IMR-90 (cell line): ENCODE results near the gene FAU. TPM values are rescaled to one million over a fixed set of nuclear protein-coding genes. Genes with fewer than 3 reads are reported as not detected.

ENCODE experiments used
- ATAC-seq: fragments of 200-7000 bp; cut with Tn5 transposase; 2 replicates; pipeline ENCODE4 v1.9.1; 2020; ENCODE audit warnings: low read depth, mild to moderate bottlenecking, moderate library complexity
- BruUV-seq: library from RNA; stranded (reverse); fragments of 400-500 nt; replicated peaks from 2 replicates; lab custom pipeline; 2021; lab: Mats Ljungman, UMichigan
- CTCF ChIA-PET: fragments of 300-600 bp; formaldehyde crosslinking; extraction: SDS; loops from one replicate; lab custom pipeline; 2021; ENCODE audit warnings: antibody characterized with exemption; lab: Yijun Ruan, JAX
- POLR2A ChIA-PET: fragments of 300-600 bp; sonication (Branson Sonifier 250); formaldehyde crosslinking; loops from one replicate; lab custom pipeline; 2022; ENCODE audit warnings: antibody characterized with exemption; ENCODE audit not compliant: unreplicated experiment; lab: Charles Lee
- DNase-seq: peaks from one replicate; pipeline ENCODE4 v3.0.0; 2013
- H2AFZ ChIP-seq: replicated peaks from 2 replicates; pipeline ENCODE3; 2013; ENCODE audit warnings: low read length, mild to moderate bottlenecking; ENCODE audit not compliant: poor library complexity
- H2AK5ac ChIP-seq: 2 replicates; pipeline ENCODE4 v1.6.1; 2013; ENCODE audit warnings: low read depth, low read length, inconsistent platforms
- H2AK9ac ChIP-seq: replicated peaks from 2 replicates; pipeline ENCODE3; 2013; ENCODE audit warnings: mild to moderate bottlenecking, low read depth, low read length, moderate library complexity; ENCODE audit not compliant: poor library complexity
- H2BK120ac ChIP-seq: 2 replicates; pipeline ENCODE4 v1.6.1; 2013; ENCODE audit warnings: low read depth, low read length, inconsistent platforms
- H2BK15ac ChIP-seq: 3 replicates; pipeline ENCODE4 v1.6.1; 2013; ENCODE audit warnings: low read depth, low read length, inconsistent platforms
- H2BK20ac ChIP-seq: 2 replicates; pipeline ENCODE4 v1.6.1; 2013; ENCODE audit warnings: low read depth, mild to moderate bottlenecking, inconsistent platforms, low read length, moderate library complexity
- H2BK5ac ChIP-seq: 2 replicates; pipeline ENCODE4 v1.6.1; 2013; ENCODE audit warnings: mild to moderate bottlenecking, low read depth, low read length, inconsistent platforms; ENCODE audit not compliant: poor library complexity, severe bottlenecking
- H3K14ac ChIP-seq: replicated peaks from 2 replicates; pipeline ENCODE4 v1.6.1; 2013; ENCODE audit warnings: low read depth, low read length, inconsistent platforms
- H3K18ac ChIP-seq: 2 replicates; pipeline ENCODE4 v1.6.1; 2013; ENCODE audit warnings: low read depth, low read length, control low read depth
- H3K23ac ChIP-seq: 2 replicates; pipeline ENCODE4 v1.6.1; 2013; ENCODE audit warnings: low read depth, low read length, inconsistent platforms
- H3K27ac ChIP-seq: 2 replicates; pipeline ENCODE4 v1.5.1; 2013; ENCODE audit warnings: mild to moderate bottlenecking, control low read depth, low read length; ENCODE audit not compliant: insufficient read depth
- H3K27me3 ChIP-seq: 2 replicates; pipeline ENCODE4 v1.6.1; 2013; ENCODE audit warnings: low read length; ENCODE audit not compliant: control insufficient read depth, insufficient read depth
- H3K36me3 ChIP-seq: 2 replicates; pipeline ENCODE4 v1.6.1; 2013; ENCODE audit warnings: low read length, mixed read lengths; ENCODE audit not compliant: control insufficient read depth, insufficient read depth
- H3K4ac ChIP-seq: 2 replicates; pipeline ENCODE4 v1.6.1; 2013; ENCODE audit warnings: low read depth, low read length, inconsistent platforms
- H3K4me1 ChIP-seq: 2 replicates; pipeline ENCODE4 v1.6.1; 2013; ENCODE audit warnings: low read length, mixed read lengths; ENCODE audit not compliant: control insufficient read depth, insufficient read depth
- H3K4me2 ChIP-seq: 2 replicates; pipeline ENCODE4 v1.6.1; 2013; ENCODE audit warnings: low read depth, mild to moderate bottlenecking, control low read depth, low read length, moderate library complexity
- H3K4me3 ChIP-seq: 2 replicates; pipeline ENCODE4 v1.5.1; 2013; ENCODE audit warnings: low read depth, mild to moderate bottlenecking, control low read depth, low read length, moderate library complexity; ENCODE audit not compliant: insufficient read depth
- H3K56ac ChIP-seq: 2 replicates; pipeline ENCODE4 v1.6.1; 2013; ENCODE audit warnings: low read length, inconsistent platforms; ENCODE audit not compliant: insufficient read depth; ENCODE audit errors: extremely low read depth
- H3K79me1 ChIP-seq, 2 experiments: 2 replicates each; pipeline ENCODE4 v1.6.1; 2013; ENCODE audit warnings: low read length in 2 of 2, inconsistent platforms in 1 of 2, low read depth in 1 of 2
- H3K9ac ChIP-seq: 2 replicates; pipeline ENCODE4 v1.6.1; 2013; ENCODE audit warnings: low read depth, low read length, control low read depth
- H3K9me1 ChIP-seq: 2 replicates; pipeline ENCODE4 v1.6.1; 2013; ENCODE audit warnings: low read length, inconsistent platforms; ENCODE audit not compliant: insufficient read depth
- H3K9me3 ChIP-seq: 2 replicates; pipeline ENCODE4 v1.6.1; 2013; ENCODE audit warnings: low read length; ENCODE audit not compliant: control insufficient read depth, insufficient read depth
- H4K20me1 ChIP-seq: 2 replicates; pipeline ENCODE4 v1.6.1; 2013; ENCODE audit warnings: low read length, inconsistent platforms; ENCODE audit not compliant: insufficient read depth
- H4K5ac ChIP-seq: 2 replicates; pipeline ENCODE4 v1.6.1; 2013; ENCODE audit warnings: mild to moderate bottlenecking, low read depth, low read length, control low read depth
- H4K8ac ChIP-seq, 2 experiments: 2 replicates each; pipeline ENCODE4 v1.6.1; 2013; ENCODE audit warnings: low read depth in 2 of 2, low read length in 2 of 2, control low read depth in 1 of 2, inconsistent platforms in 1 of 2
- H4K91ac ChIP-seq: 2 replicates; pipeline ENCODE4 v1.6.1; 2013; ENCODE audit warnings: low read depth, low read length, inconsistent platforms; ENCODE audit not compliant: insufficient read depth
- CHD1 ChIP-seq: IDR thresholded peaks from 2 replicates; pipeline ENCODE4 v1.6.1; 2012; ENCODE audit warnings: low read depth, low read length, improper control_type of control experiment
- POLR2A ChIP-seq: IDR thresholded peaks from 2 replicates; pipeline ENCODE4 v1.6.1; 2012; ENCODE audit warnings: mild to moderate bottlenecking, low read depth, low read length
- RCOR1 ChIP-seq: IDR thresholded peaks from 2 replicates; pipeline ENCODE4 v1.6.1; 2012; ENCODE audit warnings: mild to moderate bottlenecking, low read length, improper control_type of control experiment; ENCODE audit not compliant: insufficient replicate concordance
- WGBS, 2 experiments: methylation state at CpG; one replicate each; pipeline versions ENCODE4 v1.1.5 to v1.1.7; 2013; ENCODE audit warnings: missing lambda C conversion rate in 2 of 2; ENCODE audit not compliant: insufficient read length in 1 of 2; ENCODE audit errors: extremely low coverage in 2 of 2; 5-methylcytosine and 5-hydroxymethylcytosine counted together
- dilution Hi-C: fragments of 300-500 bp; cut with HindIII; formaldehyde crosslinking; loops from one replicate; pipeline ENCODE4 v1.14.3; 2018; ENCODE audit warnings: low sequenced_read_pairs; ENCODE audit not compliant: unreplicated experiment
- in situ Hi-C: fragments of 300-500 bp; cut with MboI; formaldehyde crosslinking; loops from 3 replicates; pipeline ENCODE4 v1.14.3; 2019; ENCODE audit warnings: low sequenced_read_pairs, inconsistent platforms, mixed read lengths
- intact Hi-C: fragments of 100-400 bp; cut with micrococcal nuclease; formaldehyde crosslinking; loops from 2 replicates; pipeline ENCODE4 v1.10.0; 2022
- polyA plus RNA-seq, 3 experiments: library from polyadenylated mRNA; depleted of rRNA; stranded (reverse); fragments of >200 nt; gene quantifications; 2 replicates each; pipeline ENCODE4 v1.2.3, GENCODE V29; 2012; ENCODE audit warnings: low replicate concordance in 1 of 3
- total RNA-seq: library from RNA; depleted of rRNA; stranded (reverse); fragments of >200 nt; gene quantifications from 2 replicates; pipeline ENCODE4 v1.2.3, GENCODE V29; 2012
- TF ChIP-seq, protein P1 (sequence below): conservative IDR thresholded peaks from 2 replicates; pipeline ENCODE4 v1.5.1; 2012; ENCODE audit warnings: mild to moderate bottlenecking, low read depth, low read length, improper control_type of control experiment

FAU gene
- total and polyA plus RNA-seq, 2 of the 4 experiments (the other 2 are of a cell fraction), result 189 to 652 TPM

GRCh38 chr11:65129649-65130441 is 7.9 kb upstream of the FAU start:
- Histone ChIP-seq H3K79me1 (peaks cover 24 to 57% of the 10 kb centered on the region in 2 experiments), H3K9me3 (no peaks in the 10 kb centered on the region), H2BK120ac (no peak overlapping the region), H3K23ac (no peak overlapping the region), H2AFZ (peak overlapping the region; percentile 19), H2BK15ac (no peak overlapping the region), H4K20me1 (peaks cover 37% of the 10 kb centered on the region), H2AK9ac (peak overlapping the region; percentile 50), H3K14ac (no peak overlapping the region), H3K9me1 (peaks cover 11% of the 10 kb centered on the region), H3K4me3 (no peak overlapping the region), H4K5ac (no peak overlapping the region), H3K4ac (no peak overlapping the region), H2BK5ac (no peak overlapping the region), H3K4me1 (peaks cover 6% of the 10 kb centered on the region; the same call in 1 of the 2 replicates), H3K36me3 (peaks cover 75% of the 10 kb centered on the region), H2AK5ac (no peak overlapping the region), H3K9ac (no peak overlapping the region), H4K8ac (no peak overlapping the region), H3K27me3 (no peaks in the 10 kb centered on the region), H3K56ac (no peak overlapping the region), H3K18ac (no peak overlapping the region), H4K91ac (no peak overlapping the region), H3K27ac (no peak overlapping the region), H2BK20ac (no peak overlapping the region), H3K4me2 (no peak overlapping the region)
- DNase-seq, result no peak
- BruUV-seq, result no TSS peak
- intact Hi-C loops (no loop called here), dilution Hi-C loops (no loop called here), in situ Hi-C loops (no loop called here)
- 96% methylated on average over 8 of the region's 13 CpGs; no CpG with 5 or more reads in 1 of the 2 experiments for WGBS, 2 experiments
- TF ChIP-seq RCOR1, result no peak
- no peak for TF ChIP-seq CHD1
- TF ChIP-seq POLR2A, result no peak
- TF ChIP-seq, protein P1, sequence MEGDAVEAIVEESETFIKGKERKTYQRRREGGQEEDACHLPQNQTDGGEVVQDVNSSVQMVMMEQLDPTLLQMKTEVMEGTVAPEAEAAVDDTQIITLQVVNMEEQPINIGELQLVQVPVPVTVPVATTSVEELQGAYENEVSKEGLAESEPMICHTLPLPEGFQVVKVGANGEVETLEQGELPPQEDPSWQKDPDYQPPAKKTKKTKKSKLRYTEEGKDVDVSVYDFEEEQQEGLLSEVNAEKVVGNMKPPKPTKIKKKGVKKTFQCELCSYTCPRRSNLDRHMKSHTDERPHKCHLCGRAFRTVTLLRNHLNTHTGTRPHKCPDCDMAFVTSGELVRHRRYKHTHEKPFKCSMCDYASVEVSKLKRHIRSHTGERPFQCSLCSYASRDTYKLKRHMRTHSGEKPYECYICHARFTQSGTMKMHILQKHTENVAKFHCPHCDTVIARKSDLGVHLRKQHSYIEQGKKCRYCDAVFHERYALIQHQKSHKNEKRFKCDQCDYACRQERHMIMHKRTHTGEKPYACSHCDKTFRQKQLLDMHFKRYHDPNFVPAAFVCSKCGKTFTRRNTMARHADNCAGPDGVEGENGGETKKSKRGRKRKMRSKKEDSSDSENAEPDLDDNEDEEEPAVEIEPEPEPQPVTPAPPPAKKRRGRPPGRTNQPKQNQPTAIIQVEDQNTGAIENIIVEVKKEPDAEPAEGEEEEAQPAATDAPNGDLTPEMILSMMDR, result no peak
- CTCF ChIA-PET, result no interaction called here
- POLR2A ChIA-PET, result no interaction called here
- ATAC-seq, result no peak
